HepG2 (cell line): Measurements from ENCODE around the gene NRAP. TPM values are rescaled to one million over a fixed set of nuclear protein-coding genes. Genes with fewer than 3 reads are reported as not detected.

Source experiments
- ATAC-seq: fragments of 200-7000 bp; cut with Tn5 transposase; 3 replicates; pipeline ENCODE4 v1.9.1; 2020; ENCODE audit warnings: mild to moderate bottlenecking, moderate library complexity
- BruUV-seq: library from RNA; stranded (reverse); fragments of 400-500 nt; replicated peaks from 2 replicates; lab custom pipeline; 2021; lab: Mats Ljungman, UMichigan
- CTCF ChIA-PET: fragments of 300-600 bp; formaldehyde crosslinking; extraction: SDS; loops from one replicate; lab custom pipeline; 2021; ENCODE audit warnings: low total read pairs, inconsistent platforms, low intra/inter-chr PET ratio; lab: Yijun Ruan, JAX
- POLR2A ChIA-PET: fragments of 350-600 bp; sonication (Branson Sonifier 250); formaldehyde crosslinking; loops from one replicate; lab custom pipeline; 2020; ENCODE audit warnings: antibody characterized with exemption, inconsistent platforms; lab: Yijun Ruan, JAX
- DNase-seq: peaks from one replicate; pipeline ENCODE4 v3.0.0-alpha.2; 2015; ENCODE audit warnings: low spot score
- FAIRE-seq: peaks from 3 replicates; lab custom pipeline; 2011; peaks lifted over from hg19 to GRCh38; lab: Jason Lieb, UNC
- H2AFZ ChIP-seq: one replicate; pipeline ENCODE4 v1.6.1; 2011; ENCODE audit warnings: low read length, inconsistent platforms
- H3K27ac ChIP-seq: fragments of 300-600 bp; 3 replicates; pipeline ENCODE4 v1.8.0; 2011; ENCODE audit warnings: mixed run types, mild to moderate bottlenecking, mixed read lengths, low read length, inconsistent platforms; ENCODE audit not compliant: insufficient read depth; ENCODE audit errors: extremely low read length
- H3K27me3 ChIP-seq, 2 experiments: fragments of 200-600 bp in 1 of 2; 2 replicates in 1 of 2; 3 replicates in 1 of 2; pipeline versions ENCODE4 v1.6.0 to v1.8.0; 2011; ENCODE audit warnings: low read length in 2 of 2, mild to moderate bottlenecking in 2 of 2, moderate library complexity in 2 of 2, inconsistent platforms in 1 of 2; ENCODE audit not compliant: insufficient read depth in 2 of 2, control insufficient read depth in 1 of 2
- H3K36me3 ChIP-seq, 2 experiments: fragments of 200-600 bp in 1 of 2; replicated peaks in 1 of 2; 2 replicates in 1 of 2; 3 replicates in 1 of 2; pipeline versions ENCODE4 v1.5.1 to v1.8.0; 2011; ENCODE audit warnings: low read length in 2 of 2, inconsistent platforms in 1 of 2; ENCODE audit not compliant: insufficient read depth in 2 of 2, control insufficient read depth in 1 of 2
- H3K4me1 ChIP-seq: 2 replicates; pipeline ENCODE4 v1.5.1; 2012; ENCODE audit warnings: low read length, inconsistent platforms; ENCODE audit not compliant: insufficient read depth
- H3K4me2 ChIP-seq: 2 replicates; pipeline ENCODE4 v1.6.0; 2011; ENCODE audit warnings: low read depth, low read length, inconsistent platforms
- H3K4me3 ChIP-seq, 3 experiments: fragments of 200-600 bp in 1 of 3; sonication (generic), shearing (Covaris generic) in 1 of 3; replicated peaks in 1 of 3; 2 replicates each; pipeline ENCODE4 v1.5.1; 2011 to 2016; ENCODE audit warnings: low read length in 3 of 3, inconsistent platforms in 2 of 3, low read depth in 2 of 3, mild to moderate bottlenecking in 2 of 3, control low read depth in 1 of 3, mixed read lengths in 1 of 3; ENCODE audit not compliant: insufficient read depth in 1 of 3
- H3K79me2 ChIP-seq: one replicate; pipeline ENCODE4 v1.6.1; 2011; ENCODE audit warnings: low read length, inconsistent platforms; ENCODE audit not compliant: insufficient read depth
- H3K9ac ChIP-seq: 2 replicates; pipeline ENCODE4 v1.6.0; 2011; ENCODE audit warnings: mild to moderate bottlenecking, low read depth, low read length, inconsistent platforms; ENCODE audit not compliant: insufficient read depth
- H3K9me3 ChIP-seq: 2 replicates; pipeline ENCODE4 v1.5.1; 2012; ENCODE audit warnings: mild to moderate bottlenecking, low read length
- H4K20me1 ChIP-seq: 2 replicates; pipeline ENCODE4 v1.6.0; 2011; ENCODE audit warnings: inconsistent platforms, mild to moderate bottlenecking, low read length, moderate library complexity; ENCODE audit not compliant: insufficient read depth
- MED1 ChIP-seq: sonication (generic); formaldehyde crosslinking; IDR thresholded peaks from 2 replicates; pipeline ENCODE4 v1.4.0; 2020; ENCODE audit warnings: missing genetic modification reagents
- NCOA2 ChIP-seq: sonication (generic); formaldehyde crosslinking; IDR thresholded peaks from 2 replicates; pipeline ENCODE4 v1.8.0; 2022; ENCODE audit warnings: inconsistent platforms
- ZNF335 ChIP-seq: sonication (generic); formaldehyde crosslinking; IDR thresholded peaks from 2 replicates; pipeline ENCODE4 v1.4.0; 2020; ENCODE audit warnings: missing genetic modification reagents
- ZNF788 ChIP-seq: sonication (generic); formaldehyde crosslinking; IDR thresholded peaks from 2 replicates; pipeline ENCODE4 v1.5.0; 2020; ENCODE audit warnings: mild to moderate bottlenecking, missing genetic modification reagents, borderline replicate concordance
- ZNF839 ChIP-seq: sonication (generic); formaldehyde crosslinking; IDR thresholded peaks from 2 replicates; pipeline ENCODE4 v1.4.0; 2020; ENCODE audit warnings: missing genetic modification reagents, mild to moderate bottlenecking, borderline replicate concordance
- WGBS: methylation state at CpG from one replicate; pipeline ENCODE4 v1.1.6; 2017; ENCODE audit warnings: low lambda C conversion rate; 5-methylcytosine and 5-hydroxymethylcytosine counted together
- in situ Hi-C: cut with HindIII; loops from 2 replicates; pipeline ENCODE4 v1.10.0; 2017; ENCODE audit warnings: low pct_unique_long_range_greater_than_20kb; ENCODE audit not compliant: extremely low pct_ligation_motif_present
- intact Hi-C: fragments of 100-400 bp; cut with micrococcal nuclease; formaldehyde crosslinking; loops from one replicate; pipeline ENCODE4 v1.10.0; 2022; ENCODE audit not compliant: unreplicated experiment
- polyA plus RNA-seq, 8 experiments: library from polyadenylated mRNA; depleted of rRNA in 3 of 8; stranded (reverse) in 7 of 8; unstranded in 1 of 8; fragments of >200 nt; fragmentation: Illumina TruSeq in 4 of 8; extraction: Trizol in 4 of 8; gene quantifications; 2 replicates each; pipeline versions ENCODE4 v1.2.1 to v1.2.3, GENCODE V29; 2011 to 2016; ENCODE audit warnings: low read depth in 4 of 8, missing spikeins in 1 of 8, mixed read lengths in 1 of 8; ENCODE audit not compliant: insufficient read depth in 1 of 8
- total RNA-seq, 5 experiments: library from RNA; depleted of rRNA; stranded (reverse); fragments of >200 nt; fragmentation: Illumina TruSeq; extraction: Trizol; gene quantifications; 2 replicates each; pipeline ENCODE4 v1.2.3, GENCODE V29; 2016; ENCODE audit warnings: low read depth in 1 of 5
- TF ChIP-seq, protein P1 (sequence below): IDR thresholded peaks from 2 replicates; pipeline ENCODE4 v1.6.1; 2016; ENCODE audit warnings: missing biosample characterization, missing genetic modification reagents, low read depth

NRAP gene
- total and polyA plus RNA-seq, 2 of the 13 experiments (the other 11 are each of a cell fraction or from before 2014, with no cell fraction given): not detected

- CTCF ChIA-PET: no interaction called here
- ATAC-seq (no peak), DNase-seq (no peak), FAIRE-seq (no peak)
- Histone ChIP-seq H3K4me3 (no peak overlapping the region), H3K4me2 (no peak overlapping the region), H3K79me2 (no peaks in the 10 kb centered on the region), H3K9ac (no peak overlapping the region), H3K27ac (no peak overlapping the region), H3K9me3 (no peaks in the 10 kb centered on the region), H3K36me3 (no peaks in the 10 kb centered on the region), H3K27me3 (no peaks in the 10 kb centered on the region; a peak in 1 of 5 replicates), H2AFZ (no peak overlapping the region), H4K20me1 (no peaks in the 10 kb centered on the region), H3K4me1 (peaks cover 16% of the 10 kb centered on the region)
- in situ Hi-C loops (no loop called here), intact Hi-C loops (no loop called here)
- POLR2A ChIA-PET: no interaction called here
- WGBS: 34% methylated on average over 6 of the region's 6 CpGs
- BruUV-seq: no TSS peak
- TF ChIP-seq ZNF839 (CRISPR knock-in tag): no peak
- TF ChIP-seq, protein P1, sequence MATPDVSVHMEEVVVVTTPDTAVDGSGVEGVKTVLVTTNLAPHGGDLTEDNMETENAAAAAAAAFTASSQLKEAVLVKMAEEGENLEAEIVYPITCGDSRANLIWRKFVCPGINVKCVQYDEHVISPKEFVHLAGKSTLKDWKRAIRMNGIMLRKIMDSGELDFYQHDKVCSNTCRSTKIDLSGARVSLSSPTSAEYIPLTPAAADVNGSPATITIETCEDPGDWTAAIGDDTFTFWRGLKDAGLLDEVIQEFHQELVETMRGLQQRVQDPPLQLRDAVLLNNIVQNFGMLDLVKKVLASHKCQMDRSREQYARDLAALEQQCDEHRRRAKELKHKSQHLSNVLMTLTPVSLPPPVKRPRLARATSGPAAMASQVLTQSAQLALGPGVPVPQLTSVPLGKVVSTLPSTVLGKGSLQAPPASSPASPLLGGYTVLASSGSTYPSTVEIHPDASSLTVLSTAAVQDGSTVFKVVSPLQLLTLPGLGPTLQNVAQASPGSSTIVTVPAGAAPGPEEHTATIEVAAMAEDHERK (CRISPR knock-in tag): no peak
Measured at GRCh38 chr10:113562069-113562468, 101.8 kb downstream of the NRAP start.

GRCh38 chr10:113561214-113561613 is 102.6 kb downstream of the NRAP start:
- H3K27me3 ChIP-seq: no peaks in the 10 kb centered on the region; a peak in 1 of 5 replicates

More at GRCh38 chr10:113561214-113561613, 102.6 kb downstream of the NRAP start:
- BruUV-seq: no TSS peak
- TF ChIP-seq NCOA2 (CRISPR knock-in tag) (no peak), ZNF788 (CRISPR knock-in tag) (no peak), ZNF335 (CRISPR knock-in tag) (no peak), MED1 (CRISPR knock-in tag) (no peak)
- Histone ChIP-seq H3K79me2 (no peaks in the 10 kb centered on the region), H3K4me2 (no peak overlapping the region), H2AFZ (no peak overlapping the region), H3K36me3 (no peaks in the 10 kb centered on the region), H3K4me1 (peaks cover 16% of the 10 kb centered on the region), H3K4me3 (no peak overlapping the region), H4K20me1 (no peaks in the 10 kb centered on the region), H3K9me3 (no peaks in the 10 kb centered on the region), H3K9ac (no peak overlapping the region), H3K27ac (no peak overlapping the region)
- in situ Hi-C loops: no loop called here
- ChIA-PET POLR2A (no interaction called here), CTCF (no interaction called here)
- DNase-seq (no peak), FAIRE-seq (no peak), ATAC-seq (no peak)
- 36% methylated on average over 3 of the region's 3 CpGs for WGBS
- intact Hi-C loops: no loop called here
